ENCODE measurements around the gene TMEM175.
"Not testable (repeated sequence)": the region's sequence is repeated elsewhere in the genome, so short reads cannot be mapped to it uniquely, and the experiment has no call there.

TMEM175 gene

GRCh38 chr4:915041-915474, 17.2 kb upstream of the TMEM175 start:
- DNase-seq (ENCODE audit: low read depth in 2 of 2) = no peak

GRCh38 chr4:915595-915994, 16.7 kb upstream of the TMEM175 start:
- no peak for DNase-seq (ENCODE audit: low read depth in 2 of 2)

GRCh38 chr4:917466-917865, 14.8 kb upstream of the TMEM175 start:
- DNase-seq (ENCODE audit: low read depth in 2 of 2) = no peak

DNA sequence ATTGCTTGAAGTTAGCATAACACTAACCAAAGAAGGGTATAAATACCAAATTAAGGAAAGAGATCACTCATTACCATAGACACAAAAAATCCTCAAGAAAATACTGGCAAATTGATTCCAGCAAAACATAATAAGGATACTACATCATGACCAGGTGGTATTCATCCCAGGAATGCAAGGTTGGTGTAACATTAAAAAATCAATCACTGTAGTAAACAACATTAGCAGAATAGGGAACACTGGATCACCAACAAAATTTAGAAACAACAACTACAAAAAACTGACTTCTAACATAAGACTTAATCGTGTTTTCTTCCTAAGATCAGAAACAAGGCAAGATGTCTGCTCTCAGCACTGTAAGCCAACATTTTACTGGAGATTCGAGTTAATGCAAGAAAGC, 14.3 kb upstream of the TMEM175 start:
- DNase-seq (ENCODE audit: low read depth in 2 of 2) = no peak

DNA sequence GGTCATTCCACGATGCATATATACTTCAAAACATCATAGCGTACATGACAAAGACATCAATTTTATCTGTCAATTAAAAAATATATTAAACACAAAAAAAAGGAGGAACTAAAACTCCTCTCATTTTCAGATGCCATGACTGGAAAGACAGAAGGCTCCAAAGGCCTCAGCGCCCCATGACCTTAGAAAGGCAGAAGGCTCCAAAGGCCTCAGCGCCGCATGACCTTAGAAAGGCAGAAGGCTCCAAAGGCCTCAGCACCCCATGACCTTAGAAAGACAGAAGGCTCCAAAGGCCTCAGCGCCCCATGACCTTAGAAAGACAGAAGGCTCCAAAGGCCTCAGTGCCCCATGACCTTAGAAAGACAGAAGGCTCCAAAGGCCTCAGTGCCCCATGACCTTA, 13.7 kb upstream of the TMEM175 start:
- not testable (repeated sequence) for DNase-seq (ENCODE audit: low read depth in 2 of 2)

GRCh38 chr4:919004-919680, 13.1 kb upstream of the TMEM175 start:
- not testable (repeated sequence) for DNase-seq (ENCODE audit: low read depth in 2 of 2)

DNA sequence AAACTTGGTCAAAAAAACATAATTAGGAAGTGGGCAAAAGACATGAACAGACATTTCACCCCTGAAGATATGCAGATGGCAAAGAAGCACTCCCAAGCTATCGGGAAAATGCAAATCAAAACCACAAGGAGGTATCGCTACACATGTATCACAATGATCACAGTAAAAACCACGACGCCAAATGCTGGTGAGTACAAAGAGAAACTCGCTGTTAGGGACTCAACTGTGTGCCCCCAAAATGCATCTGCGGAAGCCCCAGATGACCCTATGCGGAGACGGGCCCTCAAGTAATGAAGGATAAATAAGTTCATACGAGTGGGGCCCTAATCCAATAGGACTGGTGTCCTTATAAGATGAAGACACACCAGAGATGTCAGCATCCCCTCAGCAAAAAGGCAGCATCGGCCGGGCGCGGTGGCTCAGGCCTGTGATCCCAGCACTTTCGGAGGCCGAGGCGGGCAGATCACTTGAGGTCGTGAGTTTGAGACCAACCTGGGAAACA, 10.4 kb upstream of the TMEM175 start:
- DNase-seq (ENCODE audit: low read depth in 2 of 2) = no peak

DNA sequence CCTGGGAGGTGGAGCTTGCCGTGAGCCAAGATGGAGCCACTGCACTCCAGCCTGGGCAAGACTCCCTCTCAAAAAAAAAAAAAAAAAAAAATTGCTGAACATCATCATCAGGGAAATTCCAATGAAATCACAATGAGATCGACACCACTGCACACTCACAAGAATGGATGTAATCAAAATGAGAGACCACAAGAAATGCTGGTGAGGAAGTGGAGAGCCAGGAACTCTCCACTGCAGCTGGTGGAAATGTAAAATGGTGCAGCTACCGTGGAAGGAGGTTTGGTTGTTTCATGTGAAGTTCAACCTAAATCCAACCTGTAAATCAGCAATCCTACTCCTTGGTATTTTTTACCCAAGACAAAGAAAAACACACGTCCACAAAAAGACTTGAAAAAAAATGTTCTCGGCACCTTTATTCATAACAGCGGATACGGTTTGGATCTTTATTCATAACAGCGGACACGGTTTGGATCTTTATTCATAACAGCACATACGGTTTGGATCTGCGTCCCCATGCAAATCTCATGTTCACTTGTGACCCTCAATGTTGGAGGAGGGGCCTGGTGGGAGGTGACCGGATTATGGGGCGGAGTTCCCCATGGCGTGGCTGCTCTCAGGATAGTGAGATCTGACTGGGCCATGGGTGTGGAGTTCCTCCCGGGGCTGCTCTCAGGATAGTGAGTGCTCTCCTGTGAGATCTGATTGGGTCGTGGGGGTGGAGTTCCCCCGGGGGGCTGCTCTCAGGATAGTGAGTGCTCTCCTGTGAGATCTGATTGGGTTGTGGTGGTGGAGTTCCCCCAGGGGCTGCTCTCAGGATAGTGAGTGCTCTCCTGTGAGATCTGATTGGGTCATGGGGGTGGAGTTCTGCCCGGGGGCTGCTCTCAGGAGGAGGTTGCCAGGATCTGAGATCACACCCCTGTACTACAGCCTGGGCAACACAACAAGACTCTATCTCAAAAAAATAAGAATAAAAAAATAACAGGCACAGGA, 7.9 kb upstream of the TMEM175 start:
- DNase-seq (ENCODE audit: low read depth in 2 of 2) = no peak

GRCh38 chr4:925171-925570, 7.1 kb upstream of the TMEM175 start:
- DNase-seq (ENCODE audit: low read depth in 2 of 2) = no peak

GRCh38 chr4:925771-926500, 6.3 kb upstream of the TMEM175 start:
- DNase-seq (ENCODE audit: low read depth in 2 of 2) = no peak

GRCh38 chr4:926538-926937, 5.7 kb upstream of the TMEM175 start:
- no peak for DNase-seq (ENCODE audit: low read depth in 2 of 2)

DNA sequence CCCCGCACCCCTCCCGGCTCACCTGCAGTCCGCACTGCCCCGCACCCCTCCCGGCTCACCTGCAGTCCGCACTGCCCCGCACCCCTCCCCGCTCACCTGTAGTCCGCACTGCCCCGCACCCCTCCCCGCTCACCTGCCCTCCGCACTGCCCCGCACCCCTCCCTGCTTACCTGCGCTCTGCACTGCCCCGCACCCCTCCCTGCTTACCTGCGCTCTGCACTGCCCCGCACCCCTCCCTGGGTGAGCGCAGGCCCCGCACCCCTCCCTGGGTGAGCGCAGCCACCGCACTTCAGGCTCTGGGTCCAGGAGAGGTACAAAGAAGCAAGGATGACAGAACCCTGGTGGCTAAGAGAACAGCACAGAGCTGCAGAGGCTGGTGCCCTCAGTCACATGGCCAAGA, 4.7 kb upstream of the TMEM175 start:
- DNase-seq (ENCODE audit: low read depth in 2 of 2) = not testable (repeated sequence)

GRCh38 chr4:929096-929765, 3.0 kb upstream of the TMEM175 start:
- DNase-seq (ENCODE audit: low read depth in 2 of 2) = no peak

- DNase-seq (ENCODE audit: low read depth in 2 of 2) = no peak
Observed at GRCh38 chr4:930028-930551, 2.2 kb upstream of the TMEM175 start.

GRCh38 chr4:930827-931193, 1.4 kb upstream of the TMEM175 start:
- DNase-seq (ENCODE audit: low read depth in 2 of 2) = no peak

GRCh38 chr4:931194-931959, 883 bp upstream of the TMEM175 start:
- DNase-seq (ENCODE audit: low read depth in 2 of 2) = no peak

GRCh38 chr4:932713-933070, 432 bp downstream of the TMEM175 start:
- DNase-seq (ENCODE audit: low read depth in 2 of 2) = no peak

- not testable (repeated sequence) for DNase-seq (ENCODE audit: low read depth in 2 of 2)
Observed at GRCh38 chr4:939508-939907, 7.2 kb downstream of the TMEM175 start.

- no peak for DNase-seq (ENCODE audit: low read depth in 2 of 2)
Observed at GRCh38 chr4:945274-946102, 13.2 kb downstream of the TMEM175 start.

- DNase-seq (ENCODE audit: low read depth in 2 of 2) = no peak
Observed at GRCh38 chr4:946103-946450, 13.8 kb downstream of the TMEM175 start.
